Liver (tissue), 9 donors: ENCODE results near the gene PRDM2. TPM values are rescaled to one million over a fixed set of nuclear protein-coding genes. Genes with fewer than 3 reads are reported as not detected.

Experiments
- DNase-seq: peaks from one replicate; pipeline ENCODE4 v3.0.0-alpha.2; 2017; ENCODE audit warnings: low spot score
- H3K27ac ChIP-seq, 2 donors: one replicate each; pipeline ENCODE4 v1.7.0; 2013; ENCODE audit warnings: inconsistent platforms in 2 of 2, low read length in 2 of 2, control low read depth in 1 of 2, low read depth in 1 of 2, mild to moderate bottlenecking in 1 of 2
- H3K27me3 ChIP-seq, 4 donors: one replicate each; pipeline versions ENCODE4 v1.6.1 to v1.7.0; 2013; ENCODE audit warnings: low read length in 3 of 4, inconsistent platforms in 1 of 4, mild to moderate bottlenecking in 1 of 4, moderate library complexity in 1 of 4; ENCODE audit not compliant: control insufficient read depth in 4 of 4, insufficient read depth in 4 of 4
- H3K36me3 ChIP-seq, 4 donors: one replicate each; pipeline versions ENCODE4 v1.6.1 to v1.7.0; 2013; ENCODE audit warnings: low read length in 3 of 4, mild to moderate bottlenecking in 3 of 4, low read depth in 1 of 4, moderate library complexity in 1 of 4; ENCODE audit not compliant: control insufficient read depth in 4 of 4, insufficient read depth in 3 of 4
- H3K4me1 ChIP-seq, 4 donors: one replicate each; pipeline versions ENCODE4 v1.6.1 to v1.7.0; 2013; ENCODE audit warnings: low read length in 3 of 4, mild to moderate bottlenecking in 3 of 4, moderate library complexity in 1 of 4; ENCODE audit not compliant: control insufficient read depth in 4 of 4, insufficient read depth in 4 of 4
- H3K4me3 ChIP-seq, 3 donors: one replicate each; pipeline versions ENCODE4 v1.6.1 to v1.7.0; 2013; ENCODE audit warnings: low read length in 3 of 3, control low read depth in 1 of 3, low read depth in 1 of 3, mild to moderate bottlenecking in 1 of 3
- H3K9ac ChIP-seq, 2 donors: one replicate each; pipeline ENCODE4 v1.7.0; 2013; ENCODE audit warnings: low read length in 2 of 2, mild to moderate bottlenecking in 2 of 2, moderate library complexity in 2 of 2, control low read depth in 1 of 2, low read depth in 1 of 2
- H3K9me3 ChIP-seq, 4 donors: one replicate each; pipeline versions ENCODE4 v1.6.1 to v1.7.0; 2013; ENCODE audit warnings: low read length in 3 of 4; ENCODE audit not compliant: control insufficient read depth in 4 of 4
- ATF3 ChIP-seq: IDR thresholded peaks from 2 replicates; pipeline ENCODE4 v1.6.1; 2016; ENCODE audit warnings: antibody characterized with exemption
- CTCF ChIP-seq: fragments of 150-350 bp; IDR thresholded peaks from 2 replicates; pipeline ENCODE4 v1.5.1; 2017; ENCODE audit warnings: improper control_type of control experiment, low read depth, low read length; ENCODE audit not compliant: missing input control
- EGR1 ChIP-seq, 2 donors: IDR thresholded peaks; 2 replicates each; pipeline ENCODE4 v1.6.1; 2016 to 2018; ENCODE audit warnings: antibody characterized with exemption in 2 of 2, low read depth in 2 of 2
- FOXA1 ChIP-seq: IDR thresholded peaks from 2 replicates; pipeline ENCODE4 v1.6.1; 2016; ENCODE audit warnings: antibody characterized with exemption
- GABPA ChIP-seq, 2 donors: IDR thresholded peaks in 1 of 2; conservative IDR thresholded peaks in 1 of 2; 2 replicates each; pipeline ENCODE4 v1.6.1; 2016; ENCODE audit warnings: antibody characterized with exemption in 2 of 2, mild to moderate bottlenecking in 1 of 2, moderate library complexity in 1 of 2
- HNF4A ChIP-seq, 2 donors: conservative IDR thresholded peaks; 2 replicates each; pipeline ENCODE4 v1.6.1; 2016; ENCODE audit warnings: antibody characterized with exemption in 2 of 2, mild to moderate bottlenecking in 2 of 2
- HNF4G ChIP-seq: IDR thresholded peaks from 2 replicates; pipeline ENCODE4 v1.6.1; 2016; ENCODE audit warnings: antibody characterized with exemption
- JUND ChIP-seq, 2 donors: IDR thresholded peaks; 2 replicates each; pipeline ENCODE4 v1.6.1; 2016; ENCODE audit warnings: antibody characterized with exemption in 2 of 2
- MAX ChIP-seq: IDR thresholded peaks from 2 replicates; pipeline ENCODE4 v1.6.1; 2016; ENCODE audit warnings: antibody characterized with exemption
- NR2F2 ChIP-seq: IDR thresholded peaks from 2 replicates; pipeline ENCODE4 v1.6.1; 2016; ENCODE audit warnings: antibody characterized with exemption
- RAD21 ChIP-seq, 2 donors: IDR thresholded peaks; 2 replicates each; pipeline ENCODE4 v1.6.1; 2016; ENCODE audit warnings: antibody characterized with exemption in 2 of 2, mild to moderate bottlenecking in 2 of 2
- REST ChIP-seq: IDR thresholded peaks from 2 replicates; pipeline ENCODE4 v1.6.1; 2016; ENCODE audit warnings: antibody characterized with exemption, mild to moderate bottlenecking
- RXRA ChIP-seq, 2 donors: IDR thresholded peaks; 2 replicates each; pipeline ENCODE4 v1.6.1; 2017 to 2018; ENCODE audit warnings: antibody characterized with exemption in 2 of 2, mild to moderate bottlenecking in 1 of 2
- SP1 ChIP-seq: IDR thresholded peaks from 2 replicates; pipeline ENCODE4 v1.6.1; 2018; ENCODE audit warnings: antibody characterized with exemption, mild to moderate bottlenecking
- TAF1 ChIP-seq: conservative IDR thresholded peaks from 2 replicates; pipeline ENCODE4 v1.6.1; 2016; ENCODE audit warnings: antibody characterized with exemption, mild to moderate bottlenecking
- YY1 ChIP-seq: IDR thresholded peaks from 2 replicates; pipeline ENCODE4 v1.6.1; 2016; ENCODE audit warnings: antibody characterized with exemption, mild to moderate bottlenecking
- ZBTB33 ChIP-seq: IDR thresholded peaks from 2 replicates; pipeline ENCODE4 v1.6.1; 2016; ENCODE audit warnings: antibody characterized with exemption
- WGBS: extraction: QIAGEN DNeasy Blood & Tissue Kit; methylation state at CpG from one replicate; pipeline ENCODE4 v1.1.7; 2013; 5-methylcytosine and 5-hydroxymethylcytosine counted together
- polyA plus RNA-seq, 2 donors: library from polyadenylated mRNA; stranded (reverse) in 1 of 2; unstranded in 1 of 2; fragments of 200-250 nt in 1 of 2; fragments of >200 nt in 1 of 2; fragmentation: Nextera tagmentation in 1 of 2; extraction: Ambion mirVana in 1 of 2; gene quantifications; one replicate each; pipeline versions ENCODE4 v1.2.1 to v1.2.3, GENCODE V29; 2013 to 2015
- total RNA-seq, 2 donors: library from RNA; depleted of rRNA; stranded (reverse); fragments of >200 nt; gene quantifications; one replicate each; pipeline ENCODE4 v1.2.3, GENCODE V29; 2014
- donor health status: healthy.
- donor health status: healthy.
- donor health status: healthy.
- donor health status: healthy.
- donor health status: healthy.

Gene PRDM2
- total and polyA plus RNA-seq, 4 donors, result 4.5 to 13.9 (median 7.9) TPM

- no peak for TF ChIP-seq NR2F2
- TF ChIP-seq FOXA1, result no peak
- no peak for TF ChIP-seq ZBTB33
- no peak for TF ChIP-seq JUND (IDR thresholded peaks at IDR 0.05)
- TF ChIP-seq HNF4A (conservative IDR thresholded peaks at IDR 0.05), result no peak
- no peak for TF ChIP-seq ATF3
- no peak for TF ChIP-seq MAX
- TF ChIP-seq RXRA (IDR thresholded peaks at IDR 0.05), result no peak
- no peak for TF ChIP-seq SP1
- TF ChIP-seq HNF4G, result no peak
- TF ChIP-seq YY1, result no peak
- no peak for TF ChIP-seq RAD21 (IDR thresholded peaks at IDR 0.05)
- no peak for TF ChIP-seq REST
- no peak for TF ChIP-seq GABPA (IDR thresholded peaks at IDR 0.05 in 1 of 2, conservative IDR thresholded peaks at IDR 0.05 in 1 of 2)
- TF ChIP-seq TAF1, result no peak
- no peaks in the 10 kb centered on the region for H3K27me3 ChIP-seq
- WGBS, result 83% methylated on average over 7 of the region's 7 CpGs
These were observed 130.2 kb downstream of the PRDM2 start for GRCh38 chr1:13830170-13830569.

GRCh38 chr1:13830616-13831280, 130.8 kb downstream of the PRDM2 start:
- no peaks in the 10 kb centered on the region for H3K9me3 ChIP-seq
- peak; percentile 24 for DNase-seq
- H3K27ac ChIP-seq, result no peak overlapping the region
- WGBS, result 75% methylated on average over 6 of the region's 6 CpGs
- H3K27me3 ChIP-seq, result no peaks in the 10 kb centered on the region
- no peak overlapping the region for H3K9ac ChIP-seq
- H3K4me1 ChIP-seq, result peaks cover 0 to 5% (median 2%) of the 10 kb centered on the region in 4 donors
- H3K4me3 ChIP-seq, result no peak overlapping the region
- H3K36me3 ChIP-seq, result no peaks in the 10 kb centered on the region
- TF ChIP-seq CTCF (no peak), NR2F2 (no peak), RXRA (IDR thresholded peaks at IDR 0.05) (no peak), EGR1 (IDR thresholded peaks at IDR 0.05; ENCODE audit: low read depth in 2 of 2) (no peak), REST (no peak), MAX (no peak), YY1 (no peak), FOXA1 (no peak), RAD21 (IDR thresholded peaks at IDR 0.05) (no peak), GABPA (IDR thresholded peaks at IDR 0.05 in 1 of 2, conservative IDR thresholded peaks at IDR 0.05 in 1 of 2) (no peak), HNF4G (no peak), ATF3 (no peak)

More at GRCh38 chr1:13830170-13830569, 130.2 kb downstream of the PRDM2 start:
- no peak overlapping the region for H3K27ac ChIP-seq
- H3K36me3 ChIP-seq, result no peaks in the 10 kb centered on the region
- no peak overlapping the region for H3K9ac ChIP-seq
- no peaks in the 10 kb centered on the region for H3K9me3 ChIP-seq
- no peak for DNase-seq
- H3K4me3 ChIP-seq, result no peak overlapping the region
- H3K4me1 ChIP-seq, result peaks cover 0 to 5% (median 2%) of the 10 kb centered on the region in 4 donors
